Neural cell (in vitro differentiated cells): ENCODE measurements around the gene METAP2. TPM values are rescaled to one million over a fixed set of nuclear protein-coding genes. Genes with fewer than 3 reads are reported as not detected.
"Not testable (repeated sequence)": the region's sequence is repeated elsewhere in the genome, so short reads cannot be mapped to it uniquely, and the experiment has no call there.

ENCODE experiments used
- H2AFZ ChIP-seq: fragments of 200-600, 300-800 bp; sonication (generic), shearing (Covaris generic); 2 replicates; pipeline ENCODE4 v1.6.0; 2014; ENCODE audit warnings: low read depth, mild to moderate bottlenecking, antibody characterized with exemption, low read length, moderate library complexity
- H3F3A ChIP-seq: fragments of 200-600 bp; shearing (Covaris generic); 2 replicates; pipeline ENCODE4 v1.6.1; 2016; ENCODE audit warnings: mild to moderate bottlenecking, moderate library complexity, mixed read lengths, antibody characterized with exemption, low read length; ENCODE audit not compliant: insufficient read depth, poor library complexity, severe bottlenecking
- H3K27ac ChIP-seq: fragments of 200-600, 300-800 bp; sonication (generic), shearing (Covaris generic); 2 replicates; pipeline ENCODE4 v1.5.1; 2014; ENCODE audit warnings: mild to moderate bottlenecking, low read length, moderate library complexity
- H3K27me3 ChIP-seq: fragments of 300-800, 200-600 bp; sonication (generic), shearing (Covaris generic); 2 replicates; pipeline ENCODE4 v1.6.0; 2014; ENCODE audit warnings: mild to moderate bottlenecking, low read depth, low read length, moderate library complexity; ENCODE audit not compliant: insufficient read depth
- H3K36me3 ChIP-seq: fragments of 300-800, 200-600 bp; sonication (generic), shearing (Covaris generic); 2 replicates; pipeline ENCODE4 v1.5.1; 2014; ENCODE audit warnings: mild to moderate bottlenecking, antibody characterized with exemption, low read length, moderate library complexity; ENCODE audit not compliant: insufficient read depth
- H3K4me2 ChIP-seq: fragments of 300-800, 200-600 bp; sonication (generic), shearing (Covaris generic); 2 replicates; pipeline ENCODE4 v1.6.0; 2014; ENCODE audit warnings: mild to moderate bottlenecking, low read length
- H3K4me3 ChIP-seq: fragments of 300-800, 200-600 bp; sonication (generic), shearing (Covaris generic); 2 replicates; pipeline ENCODE4 v1.5.1; 2014; ENCODE audit warnings: mild to moderate bottlenecking, low read length, moderate library complexity
- H3K79me2 ChIP-seq: fragments of 200-600 bp; shearing (Covaris generic); replicated peaks from 2 replicates; pipeline ENCODE4 v1.6.0; 2014; ENCODE audit warnings: mild to moderate bottlenecking, low read length, moderate library complexity; ENCODE audit not compliant: insufficient read depth
- H3K9ac ChIP-seq: fragments of 300-800, 200-600 bp; sonication (generic), shearing (Covaris generic); 2 replicates; pipeline ENCODE4 v1.6.1; 2016; ENCODE audit warnings: mild to moderate bottlenecking, low read length, mixed read lengths
- H3K9me2 ChIP-seq: fragments of 200-600 bp; shearing (Covaris generic); 2 replicates; pipeline ENCODE4 v1.6.1; 2016; ENCODE audit warnings: mild to moderate bottlenecking, low read length, mixed read lengths; ENCODE audit not compliant: insufficient read depth
- H3K9me3 ChIP-seq: fragments of 200-600, 300-800 bp; sonication (generic), shearing (Covaris generic); 2 replicates; pipeline ENCODE4 v1.6.1; 2016; ENCODE audit warnings: mild to moderate bottlenecking, mixed run types, low read length, moderate library complexity, mixed read lengths
- H4K20me1 ChIP-seq: fragments of 200-600 bp; shearing (Covaris generic); 2 replicates; pipeline ENCODE4 v1.6.1; 2016; ENCODE audit warnings: mild to moderate bottlenecking, mixed run types; ENCODE audit not compliant: insufficient read depth
- CTCF ChIP-seq: fragments of 450-650 bp; IDR thresholded peaks from 2 replicates; pipeline ENCODE4 v1.5.1; 2014; ENCODE audit warnings: antibody characterized with exemption, mild to moderate bottlenecking, moderate library complexity; ENCODE audit not compliant: poor library complexity, severe bottlenecking
- EP300 ChIP-seq: fragments of 450-650 bp; conservative IDR thresholded peaks from 2 replicates; pipeline ENCODE4 v1.6.1; 2014; ENCODE audit warnings: antibody characterized with exemption, mild to moderate bottlenecking, moderate library complexity; ENCODE audit not compliant: poor library complexity, severe bottlenecking
- EZH2 ChIP-seq: fragments of 200-600, 300-800 bp; shearing (Covaris generic), sonication (generic); IDR thresholded peaks from 2 replicates; pipeline ENCODE4 v1.6.1; 2014; ENCODE audit warnings: antibody characterized with exemption, low read length, borderline replicate concordance, mild to moderate bottlenecking; ENCODE audit not compliant: insufficient read depth, poor library complexity, severe bottlenecking
- MXI1 ChIP-seq: fragments of 450-650 bp; conservative IDR thresholded peaks from 2 replicates; pipeline ENCODE4 v1.6.1; 2014; ENCODE audit warnings: antibody characterized with exemption, mild to moderate bottlenecking; ENCODE audit not compliant: poor library complexity, severe bottlenecking
- POLR2AphosphoS5 ChIP-seq: IDR thresholded peaks from 2 replicates; pipeline ENCODE4 v1.6.1; 2012
- RAD21 ChIP-seq: fragments of 450-650 bp; conservative IDR thresholded peaks from 2 replicates; pipeline ENCODE4 v1.6.1; 2014; ENCODE audit warnings: antibody characterized with exemption, mild to moderate bottlenecking, moderate library complexity
- SMC3 ChIP-seq: fragments of 450-650 bp; conservative IDR thresholded peaks from 2 replicates; pipeline ENCODE4 v1.6.1; 2014; ENCODE audit warnings: antibody characterized with exemption, mild to moderate bottlenecking, moderate library complexity; ENCODE audit not compliant: poor library complexity
- TAF1 ChIP-seq: IDR thresholded peaks from 2 replicates; pipeline ENCODE4 v1.6.1; 2012; ENCODE audit warnings: low read depth
- polyA plus RNA-seq: library from polyadenylated mRNA; depleted of rRNA; stranded (reverse); fragments of >200 nt; gene quantifications from 2 replicates; pipeline ENCODE4 v1.2.3, GENCODE V29; 2014
- TF ChIP-seq, protein P1 (sequence below): IDR thresholded peaks from 2 replicates; pipeline ENCODE4 v1.6.1; 2012; ENCODE audit warnings: borderline replicate concordance

The METAP2 gene
- polyA plus RNA-seq, 1 donor from 2014 or later: 78.0 TPM

DNA sequence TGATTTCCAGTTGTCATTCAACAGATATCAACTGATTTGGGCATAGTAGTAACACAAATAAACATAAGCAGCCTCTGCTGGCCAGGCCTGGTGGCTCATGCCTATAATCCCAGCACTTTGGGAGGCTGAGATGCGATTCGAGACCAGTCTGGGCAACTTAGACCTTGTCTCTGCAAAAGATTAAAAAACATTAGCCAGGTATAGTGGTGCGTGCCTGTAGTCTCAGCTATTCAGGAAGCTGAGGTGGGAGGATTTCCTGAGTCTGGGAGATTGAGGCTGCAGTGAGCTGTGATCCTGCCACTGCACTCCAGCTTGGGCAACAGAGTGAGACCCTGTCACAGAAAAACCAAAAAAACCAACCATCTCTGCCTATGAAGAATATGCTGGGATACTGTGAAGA lies 7.1 kb downstream of the METAP2 start:
- Histone ChIP-seq H3K36me3 (no peaks in the 10 kb centered on the region), H3K9ac (no peak overlapping the region), H3F3A (no peaks in the 10 kb centered on the region), H3K27me3 (no peaks in the 10 kb centered on the region), H2AFZ (no peak overlapping the region), H3K9me2 (no peaks in the 10 kb centered on the region), H3K79me2 (peaks cover 43% of the 10 kb centered on the region), H3K9me3 (no peaks in the 10 kb centered on the region), H3K4me3 (no peak overlapping the region), H4K20me1 (no peaks in the 10 kb centered on the region), H3K4me2 (no peak overlapping the region), H3K27ac (no peak overlapping the region)
- no peak for TF ChIP-seq RAD21
- TF ChIP-seq TAF1: no peak
- no peak for TF ChIP-seq EP300
- TF ChIP-seq, protein P1, sequence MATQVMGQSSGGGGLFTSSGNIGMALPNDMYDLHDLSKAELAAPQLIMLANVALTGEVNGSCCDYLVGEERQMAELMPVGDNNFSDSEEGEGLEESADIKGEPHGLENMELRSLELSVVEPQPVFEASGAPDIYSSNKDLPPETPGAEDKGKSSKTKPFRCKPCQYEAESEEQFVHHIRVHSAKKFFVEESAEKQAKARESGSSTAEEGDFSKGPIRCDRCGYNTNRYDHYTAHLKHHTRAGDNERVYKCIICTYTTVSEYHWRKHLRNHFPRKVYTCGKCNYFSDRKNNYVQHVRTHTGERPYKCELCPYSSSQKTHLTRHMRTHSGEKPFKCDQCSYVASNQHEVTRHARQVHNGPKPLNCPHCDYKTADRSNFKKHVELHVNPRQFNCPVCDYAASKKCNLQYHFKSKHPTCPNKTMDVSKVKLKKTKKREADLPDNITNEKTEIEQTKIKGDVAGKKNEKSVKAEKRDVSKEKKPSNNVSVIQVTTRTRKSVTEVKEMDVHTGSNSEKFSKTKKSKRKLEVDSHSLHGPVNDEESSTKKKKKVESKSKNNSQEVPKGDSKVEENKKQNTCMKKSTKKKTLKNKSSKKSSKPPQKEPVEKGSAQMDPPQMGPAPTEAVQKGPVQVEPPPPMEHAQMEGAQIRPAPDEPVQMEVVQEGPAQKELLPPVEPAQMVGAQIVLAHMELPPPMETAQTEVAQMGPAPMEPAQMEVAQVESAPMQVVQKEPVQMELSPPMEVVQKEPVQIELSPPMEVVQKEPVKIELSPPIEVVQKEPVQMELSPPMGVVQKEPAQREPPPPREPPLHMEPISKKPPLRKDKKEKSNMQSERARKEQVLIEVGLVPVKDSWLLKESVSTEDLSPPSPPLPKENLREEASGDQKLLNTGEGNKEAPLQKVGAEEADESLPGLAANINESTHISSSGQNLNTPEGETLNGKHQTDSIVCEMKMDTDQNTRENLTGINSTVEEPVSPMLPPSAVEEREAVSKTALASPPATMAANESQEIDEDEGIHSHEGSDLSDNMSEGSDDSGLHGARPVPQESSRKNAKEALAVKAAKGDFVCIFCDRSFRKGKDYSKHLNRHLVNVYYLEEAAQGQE: no peak
- TF ChIP-seq MXI1: no peak
- no peak for TF ChIP-seq SMC3
- no peak for TF ChIP-seq EZH2
- no peak for TF ChIP-seq POLR2AphosphoS5
- TF ChIP-seq CTCF: no peak

DNA sequence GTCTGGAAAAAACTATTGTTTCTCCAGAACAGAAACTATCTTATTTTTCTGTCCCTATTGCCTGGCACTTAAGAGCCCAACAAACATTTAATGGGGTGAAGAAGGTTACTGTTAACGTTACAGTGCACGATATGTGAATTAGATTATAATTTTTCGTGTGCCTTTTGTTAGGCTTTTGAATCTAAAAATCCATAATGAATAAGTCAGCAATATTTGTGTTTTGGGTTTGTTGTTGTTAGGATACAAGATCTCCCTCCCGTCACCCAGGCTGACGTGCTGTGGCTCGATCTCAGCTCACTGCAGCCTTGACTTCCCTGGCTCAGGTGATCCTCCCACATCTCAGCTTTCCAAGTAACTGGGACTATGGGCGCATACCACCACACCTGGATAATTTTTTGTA lies 7.9 kb downstream of the METAP2 start:
- no peak overlapping the region for H3K9ac ChIP-seq
- H3K27ac ChIP-seq: no peak overlapping the region
- no peaks in the 10 kb centered on the region for H4K20me1 ChIP-seq
- H2AFZ ChIP-seq: no peak overlapping the region
- no peak for TF ChIP-seq POLR2AphosphoS5
- TF ChIP-seq CTCF: no peak
- TF ChIP-seq, protein P1: no peak
- no peak for TF ChIP-seq EP300
- no peak for TF ChIP-seq TAF1
- TF ChIP-seq RAD21: no peak
- no peak for TF ChIP-seq EZH2
- TF ChIP-seq MXI1: no peak
- no peak for TF ChIP-seq SMC3
- H3K4me2 ChIP-seq: no peak overlapping the region
- H3K27me3 ChIP-seq: no peaks in the 10 kb centered on the region
- no peaks in the 10 kb centered on the region for H3K9me2 ChIP-seq
- H3F3A ChIP-seq: no peaks in the 10 kb centered on the region
- no peaks in the 10 kb centered on the region for H3K9me3 ChIP-seq
- no peaks in the 10 kb centered on the region for H3K36me3 ChIP-seq
- H3K79me2 ChIP-seq: peaks cover 36% of the 10 kb centered on the region
- no peak overlapping the region for H3K4me3 ChIP-seq

GRCh38 chr12:95482564-95482963 lies 8.6 kb downstream of the METAP2 start:
- not testable (repeated sequence) for H4K20me1 ChIP-seq, H3K9me2 ChIP-seq, H3K27ac ChIP-seq, H3K9ac ChIP-seq, H3K27me3 ChIP-seq, H3F3A ChIP-seq, H3K9me3 ChIP-seq, H3K4me2 ChIP-seq, H2AFZ ChIP-seq, H3K36me3 ChIP-seq, H3K4me3 ChIP-seq
- peaks cover 34% of the 10 kb centered on the region for H3K79me2 ChIP-seq
